GM18502 (cell line): ENCODE results near the gene ANKS6.

Source experiments
- ATAC-seq: cut with Tn5 transposase; IDR thresholded peaks from one replicate; pipeline ENCODE4 v1.9.1; 2021; ENCODE audit warnings: mild to moderate bottlenecking; ENCODE audit not compliant: unreplicated experiment, poor library complexity

Gene ANKS6

GRCh38 chr9:98774746-98775145 is 21.6 kb downstream of the ANKS6 start:
- ATAC-seq: no peak

- ATAC-seq: no peak
These were observed 22.6 kb downstream of the ANKS6 start for GRCh38 chr9:98773721-98774120.

DNA sequence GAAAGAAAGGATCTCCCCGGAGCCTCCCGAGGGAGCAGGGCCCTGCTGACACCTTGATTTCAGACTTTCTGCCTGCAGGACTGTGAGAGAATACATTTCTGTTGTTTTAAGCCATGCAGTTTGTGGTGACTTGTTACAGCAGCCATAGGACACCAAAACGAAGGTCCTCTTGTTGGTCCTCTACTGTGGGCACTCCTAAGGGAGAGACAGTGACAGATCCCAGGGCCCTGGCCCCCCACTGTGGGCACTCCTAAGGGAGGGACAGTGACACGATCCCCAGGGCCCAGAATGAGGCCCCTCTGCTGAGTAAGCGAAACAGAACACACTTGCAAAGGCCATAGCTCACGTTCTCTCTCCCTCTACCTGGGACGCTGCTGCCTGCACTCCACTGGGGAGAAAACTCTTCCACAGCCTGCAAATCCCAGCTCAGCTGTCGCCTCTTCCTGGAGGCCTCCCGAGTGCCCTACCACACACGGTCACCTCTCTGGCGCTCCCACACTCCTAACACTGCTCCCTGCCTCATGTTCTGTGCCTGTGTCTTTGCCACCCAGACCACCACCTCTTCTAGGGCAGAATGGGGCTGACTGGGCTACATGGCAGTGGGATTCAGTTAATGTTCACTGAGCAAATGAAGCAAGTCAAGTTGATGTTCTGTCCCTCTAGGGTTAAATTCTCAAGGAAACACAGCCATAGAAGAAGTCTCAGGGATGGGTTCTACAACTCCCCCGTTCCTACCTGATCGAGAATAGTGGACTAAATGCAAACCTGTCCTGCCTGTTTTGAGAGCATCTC is 23.8 kb downstream of the ANKS6 start:
- ATAC-seq: no peak

DNA sequence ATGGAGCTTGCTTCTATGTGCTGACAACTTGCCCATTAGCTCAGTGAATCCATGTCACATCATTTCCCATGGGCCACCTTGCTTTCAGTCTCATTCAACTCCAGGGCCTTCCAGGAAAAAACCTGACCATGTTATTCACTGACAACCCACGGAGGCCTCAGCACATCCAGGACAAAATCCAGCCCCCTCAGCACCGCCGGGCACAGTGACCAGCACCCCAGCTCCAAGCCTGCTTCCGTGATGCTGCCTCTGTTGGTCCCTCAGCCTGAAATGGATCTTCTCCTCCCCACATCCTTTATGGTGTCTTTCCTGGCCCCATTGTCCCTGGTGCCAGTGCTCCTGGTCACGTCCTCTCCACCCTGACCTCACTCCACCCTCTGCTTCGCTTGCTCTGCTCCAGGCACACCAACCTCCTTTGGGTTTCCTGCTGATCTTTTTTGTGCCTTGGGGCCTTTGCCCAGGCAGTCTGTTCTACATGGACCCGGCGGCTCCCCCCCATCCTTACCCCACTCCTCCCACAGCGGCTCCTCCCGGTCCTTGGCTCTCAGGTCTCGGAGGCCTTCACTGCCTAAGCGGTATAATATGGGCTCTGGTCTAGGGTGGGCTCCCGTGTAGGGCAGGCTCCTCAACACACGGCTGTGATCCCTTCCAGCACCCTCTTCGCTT is 25.0 kb downstream of the ANKS6 start:
- no peak for ATAC-seq

DNA sequence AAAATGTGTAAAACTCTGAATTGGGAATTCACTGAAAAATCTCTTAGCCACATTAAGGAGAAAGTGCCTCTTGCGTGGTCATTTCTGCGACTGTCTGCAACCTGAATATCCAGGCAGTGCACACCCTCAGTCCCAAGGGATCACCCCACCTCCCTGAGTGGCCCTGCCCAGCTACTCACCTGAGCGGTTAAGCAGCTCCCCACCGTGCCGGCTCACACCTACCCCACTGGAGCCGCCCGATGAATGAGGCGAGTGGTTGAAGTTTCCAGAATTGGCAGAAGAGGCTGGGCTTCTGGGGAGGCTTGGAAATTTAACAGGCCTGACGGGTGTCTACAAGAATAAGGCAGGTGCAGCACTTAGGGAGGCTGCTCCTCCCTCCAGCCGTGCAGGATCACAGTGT is 25.6 kb downstream of the ANKS6 start:
- ATAC-seq: no peak

- ATAC-seq: no peak
These were observed 28.0 kb downstream of the ANKS6 start for GRCh38 chr9:98768344-98768743.

GRCh38 chr9:98767915-98768314 is 28.4 kb downstream of the ANKS6 start:
- no peak for ATAC-seq

- no peak for ATAC-seq
These were observed 29.2 kb downstream of the ANKS6 start for GRCh38 chr9:98767196-98767595.

- no peak for ATAC-seq
These were observed 29.8 kb downstream of the ANKS6 start for GRCh38 chr9:98766586-98766985.

GRCh38 chr9:98765256-98765655 is 31.1 kb downstream of the ANKS6 start:
- ATAC-seq: no peak

DNA sequence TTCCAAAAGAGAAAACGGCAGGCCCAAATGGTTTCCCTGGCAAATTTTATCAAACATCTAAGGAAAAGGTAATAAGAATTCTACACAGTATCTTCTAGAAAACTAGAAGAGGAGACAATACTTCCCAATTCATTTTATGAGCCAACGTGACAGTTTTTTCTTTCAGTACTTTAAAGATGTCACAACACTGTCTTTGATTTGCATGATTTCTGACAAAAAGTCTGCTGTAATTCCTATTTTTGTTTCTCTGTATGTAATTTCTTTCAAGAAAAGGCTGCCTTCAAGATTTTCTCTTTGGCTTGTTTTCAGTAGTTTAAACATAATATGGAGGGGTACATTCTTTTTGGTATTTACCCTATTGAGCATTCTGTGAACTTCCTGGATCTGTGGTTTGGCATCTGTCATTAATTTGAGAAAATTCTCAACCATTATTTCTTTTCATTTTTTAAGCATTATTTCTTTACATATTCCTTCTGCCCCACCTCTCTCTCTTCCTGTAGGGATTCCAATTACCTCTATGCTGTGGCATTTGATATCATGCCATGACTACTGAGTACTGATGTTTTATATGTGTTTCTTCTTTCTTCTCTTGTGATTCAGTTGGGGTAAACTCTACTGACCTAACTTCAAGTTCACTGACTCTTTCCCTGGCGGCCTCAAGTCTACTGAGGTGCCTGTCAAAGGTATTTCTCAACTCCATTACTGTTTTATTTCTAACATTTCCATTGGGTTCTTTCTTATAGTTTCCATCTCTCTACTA is 32.2 kb downstream of the ANKS6 start:
- no peak for ATAC-seq

DNA sequence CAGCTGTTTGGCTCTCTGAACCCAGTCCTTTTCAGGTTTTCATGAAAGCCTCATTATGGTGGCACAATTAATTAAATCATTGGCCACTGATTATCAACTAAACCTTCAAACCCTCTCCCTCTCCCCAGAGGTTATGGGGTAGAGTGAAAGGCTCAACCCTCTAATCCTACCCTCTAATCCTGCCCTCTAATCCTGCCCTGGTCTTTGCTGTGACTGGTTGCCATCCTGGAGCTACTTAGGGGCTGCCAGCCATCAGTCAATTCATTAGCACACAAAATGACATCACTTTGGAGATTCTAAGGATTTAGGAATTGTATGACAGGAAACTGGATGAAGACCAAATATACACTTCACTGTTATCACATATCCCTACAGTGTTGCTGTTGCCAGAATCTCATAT is 36.1 kb downstream of the ANKS6 start:
- ATAC-seq: no peak

- ATAC-seq: no peak
These were observed 41.2 kb downstream of the ANKS6 start for GRCh38 chr9:98755006-98755618.

- ATAC-seq: no peak
These were observed 45.1 kb downstream of the ANKS6 start for GRCh38 chr9:98751210-98751609.

- ATAC-seq: no peak
These were observed 45.8 kb downstream of the ANKS6 start for GRCh38 chr9:98750364-98751060.

- ATAC-seq: no peak
These were observed 48.9 kb downstream of the ANKS6 start for GRCh38 chr9:98747476-98747875.

DNA sequence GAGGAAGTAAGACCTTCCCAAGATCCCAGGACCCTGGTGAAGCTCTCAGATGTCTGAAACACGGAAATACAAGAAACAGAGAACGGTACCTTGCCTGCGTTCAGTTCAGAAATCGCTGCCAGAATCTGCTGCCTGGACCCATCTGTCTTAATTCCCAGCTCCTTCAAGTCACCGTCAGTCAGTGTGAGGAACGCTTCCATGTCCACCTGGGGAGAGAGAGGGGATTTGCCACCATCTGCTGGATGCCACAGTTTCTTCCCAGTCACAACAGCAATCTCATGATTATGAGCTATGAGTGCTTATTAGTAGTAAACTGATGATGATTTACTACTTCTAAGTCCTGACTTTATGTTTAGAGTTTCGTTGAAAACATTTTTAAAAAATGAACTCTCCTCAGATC is 50.9 kb downstream of the ANKS6 start:
- no peak for ATAC-seq

DNA sequence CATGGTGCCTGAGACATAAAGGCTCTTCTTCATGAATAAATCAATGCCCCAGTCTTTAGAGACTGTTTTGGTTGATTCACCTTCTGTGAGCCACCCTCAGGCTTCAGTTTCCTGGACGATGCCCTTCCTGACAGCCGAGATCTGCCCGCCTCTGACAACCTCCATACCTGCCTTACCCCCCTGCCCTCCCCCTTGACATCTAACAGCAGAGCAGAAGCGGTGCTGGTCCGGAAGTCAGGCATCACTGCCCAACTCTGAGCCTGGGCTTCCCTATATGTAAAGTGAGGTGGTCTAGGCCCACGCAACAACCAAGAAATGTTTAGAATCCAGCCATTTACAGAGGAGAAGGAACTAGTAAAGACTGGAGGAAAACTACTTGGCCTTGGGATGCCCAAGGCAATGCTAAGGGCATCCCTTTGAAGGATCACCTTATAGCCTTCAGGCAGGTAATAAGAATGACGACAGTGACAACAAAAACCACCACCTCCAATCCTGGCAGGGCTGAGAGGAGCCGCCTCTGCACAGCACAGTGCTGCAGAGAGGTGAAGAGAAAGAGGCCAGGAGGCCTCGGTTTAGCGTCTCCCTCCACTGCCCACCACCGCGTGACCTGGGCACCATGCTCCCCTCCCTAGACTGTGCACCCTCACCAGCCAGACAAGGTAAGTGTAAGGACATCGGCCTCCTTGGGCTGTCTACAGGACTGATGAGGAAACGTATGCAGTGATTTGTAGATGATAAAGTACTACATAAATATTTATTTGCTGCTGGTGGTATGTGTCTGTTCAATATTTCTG is 52.3 kb downstream of the ANKS6 start:
- no peak for ATAC-seq

DNA sequence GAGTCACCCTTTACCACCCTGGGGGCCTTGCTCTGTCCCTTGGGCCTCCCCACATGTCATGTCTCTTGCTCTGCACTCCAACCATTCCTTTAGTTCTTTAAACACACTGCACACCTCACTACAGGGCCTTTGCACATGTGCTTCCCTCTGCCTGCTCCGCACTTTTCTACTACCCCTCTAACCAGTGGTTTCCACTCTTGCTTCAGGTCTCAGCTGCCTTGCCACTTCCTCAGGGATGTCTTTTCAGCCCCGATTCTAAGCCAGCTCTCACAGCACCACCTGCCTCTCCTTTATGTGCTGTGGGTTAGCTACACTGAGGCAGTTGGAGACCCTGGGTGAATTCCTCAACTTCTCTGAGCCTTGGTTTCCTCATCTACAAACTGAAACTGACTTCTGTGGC is 53.0 kb downstream of the ANKS6 start:
- ATAC-seq: no peak
